GM12874 (cell line): ENCODE results near the gene EIF4E1B.

Source experiments
- CTCF ChIP-seq: IDR thresholded peaks from 2 replicates; pipeline ENCODE4 v1.5.1; 2011; ENCODE audit warnings: low read depth, mild to moderate bottlenecking, control low read depth, low read length, moderate library complexity; ENCODE audit not compliant: insufficient read depth

The EIF4E1B gene

GRCh38 chr5:176630681-176631222 is 277 bp downstream of the EIF4E1B start:
- TF ChIP-seq CTCF = no peak

GRCh38 chr5:176631383-176632200 is 1.1 kb downstream of the EIF4E1B start:
- no peak for TF ChIP-seq CTCF

- TF ChIP-seq CTCF = no peak
Observed at GRCh38 chr5:176632745-176633144, 2.3 kb downstream of the EIF4E1B start.

- no peak for TF ChIP-seq CTCF
Observed at GRCh38 chr5:176633598-176633997, 3.1 kb downstream of the EIF4E1B start.

- TF ChIP-seq CTCF = no peak
Observed at GRCh38 chr5:176636426-176636825, 6.0 kb downstream of the EIF4E1B start.

DNA sequence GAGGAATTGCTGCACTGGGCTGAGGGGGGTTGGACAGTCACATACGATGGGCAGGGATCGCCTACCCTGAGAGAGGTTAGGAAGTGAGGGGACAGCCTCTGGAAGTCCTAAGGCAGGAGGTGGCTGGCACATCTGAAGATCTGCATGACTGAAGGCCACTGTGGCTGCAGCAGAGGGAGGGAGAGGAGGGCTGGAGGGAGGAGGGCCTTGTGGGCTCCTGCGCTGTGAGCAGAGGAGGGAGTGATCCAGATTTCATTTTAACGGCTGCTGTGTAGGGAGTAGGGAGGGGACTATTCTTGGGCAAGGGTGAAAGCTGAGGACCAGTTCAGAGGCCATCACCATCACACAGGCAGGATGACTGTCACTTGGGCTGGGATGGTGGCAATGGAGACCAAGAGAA is 7.1 kb downstream of the EIF4E1B start:
- no peak for TF ChIP-seq CTCF

DNA sequence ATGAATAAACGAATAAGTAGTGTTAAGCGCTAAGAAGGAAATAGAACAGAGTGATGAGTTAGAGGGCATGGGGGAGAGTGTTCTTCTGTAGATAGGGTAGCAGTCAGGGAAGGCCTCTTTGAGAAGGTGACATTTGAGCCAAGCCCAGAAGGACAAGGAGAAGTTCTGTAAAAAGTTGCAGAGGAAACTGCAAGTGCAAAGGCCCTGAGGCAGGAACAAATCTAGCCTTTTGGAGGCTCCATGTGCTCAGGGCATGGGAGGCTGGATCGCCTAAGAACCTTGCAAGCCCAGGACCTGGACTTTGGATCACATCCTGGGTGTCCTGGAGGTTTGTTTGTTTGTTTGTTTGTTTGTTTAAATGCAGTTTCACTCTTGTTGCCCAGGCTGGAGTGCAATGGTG is 8.0 kb downstream of the EIF4E1B start:
- no peak for TF ChIP-seq CTCF
